HG03521 (cell line): ENCODE data around the gene VPS13A.
"Not testable (repeated sequence)": the region's sequence is repeated elsewhere in the genome, so short reads cannot be mapped to it uniquely, and the experiment has no call there.

ENCODE experiments used
- ATAC-seq: cut with Tn5 transposase; IDR thresholded peaks from one replicate; pipeline ENCODE4 v1.9.1; 2021; ENCODE audit warnings: mild to moderate bottlenecking, moderate library complexity; ENCODE audit not compliant: unreplicated experiment

VPS13A gene

GRCh38 chr9:77291714-77292113 is 114.4 kb downstream of the VPS13A start:
- no peak for ATAC-seq

GRCh38 chr9:77293949-77294348 is 116.6 kb downstream of the VPS13A start:
- no peak for ATAC-seq

DNA sequence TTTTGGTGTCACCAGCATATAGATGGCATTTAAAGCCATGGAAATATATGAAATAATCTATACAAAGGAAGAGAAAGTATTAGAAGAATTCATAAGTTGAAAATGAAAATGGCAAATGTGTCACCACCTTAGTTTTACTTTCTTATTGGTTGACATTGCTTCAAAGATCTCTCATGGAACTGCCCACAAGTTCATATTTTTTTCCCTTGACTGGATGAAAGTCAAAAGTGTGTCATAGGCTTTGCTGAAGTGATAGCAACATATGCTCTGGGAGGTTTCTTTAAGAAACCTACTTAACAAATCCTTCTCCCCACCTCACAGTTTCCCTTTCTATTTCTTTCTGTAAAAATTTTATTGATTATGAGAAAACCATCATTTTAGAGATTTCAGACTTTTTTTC is 127.2 kb downstream of the VPS13A start:
- no peak for ATAC-seq

DNA sequence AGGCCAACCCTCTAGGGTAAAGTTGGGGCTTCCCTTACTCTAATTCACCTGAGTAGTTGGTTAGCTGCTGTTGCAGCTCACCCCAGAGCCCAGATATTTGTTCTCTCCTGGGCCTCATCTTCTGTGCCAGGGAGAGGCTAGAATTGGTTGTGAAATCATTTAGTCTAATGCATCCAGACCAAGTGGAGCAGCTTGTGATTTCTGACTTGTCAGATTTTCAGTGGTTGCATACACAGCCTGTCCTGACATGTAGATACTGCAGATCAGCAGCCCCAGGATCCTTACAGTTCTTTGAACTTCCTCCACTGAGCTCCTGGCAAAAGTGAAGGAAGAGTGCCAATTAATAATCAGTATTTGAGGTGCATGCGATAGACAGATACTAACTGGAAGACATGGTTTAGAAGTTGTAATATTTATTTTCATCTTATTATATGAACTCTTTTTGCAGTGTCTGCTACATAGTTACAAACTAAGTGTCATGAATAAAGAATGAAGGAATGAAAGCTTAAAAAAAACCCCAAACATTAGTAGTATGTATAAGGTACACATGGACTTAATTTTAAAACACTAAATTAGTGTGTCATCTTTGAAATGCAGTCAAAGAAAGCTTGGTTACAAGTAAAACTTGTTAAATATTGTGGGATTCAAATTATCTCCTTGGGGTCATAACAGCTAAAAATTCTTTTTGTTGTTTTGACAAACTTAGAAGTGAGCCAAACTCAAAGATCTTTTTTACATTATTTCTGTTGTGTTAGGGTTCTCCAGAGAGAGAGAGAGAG is 128.5 kb downstream of the VPS13A start:
- ATAC-seq: no peak

DNA sequence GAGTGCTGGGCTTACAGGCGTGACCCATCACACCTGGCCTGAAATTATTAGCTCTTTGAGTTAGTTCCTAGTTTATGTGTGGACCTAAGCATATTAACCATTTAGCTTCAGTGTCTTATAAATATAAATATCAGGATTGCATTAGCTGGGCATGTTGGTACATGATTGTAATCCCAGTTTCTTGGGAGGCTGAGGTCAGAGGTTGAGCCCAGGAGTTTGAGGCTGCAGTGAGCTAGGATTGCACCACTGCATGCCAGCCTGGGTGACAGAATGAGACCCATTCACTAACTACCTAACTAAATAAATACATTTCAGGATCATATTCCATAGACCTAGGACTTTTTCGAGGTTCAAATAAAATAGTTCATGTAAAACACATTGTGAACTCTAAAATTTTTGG is 129.8 kb downstream of the VPS13A start:
- ATAC-seq: no peak

DNA sequence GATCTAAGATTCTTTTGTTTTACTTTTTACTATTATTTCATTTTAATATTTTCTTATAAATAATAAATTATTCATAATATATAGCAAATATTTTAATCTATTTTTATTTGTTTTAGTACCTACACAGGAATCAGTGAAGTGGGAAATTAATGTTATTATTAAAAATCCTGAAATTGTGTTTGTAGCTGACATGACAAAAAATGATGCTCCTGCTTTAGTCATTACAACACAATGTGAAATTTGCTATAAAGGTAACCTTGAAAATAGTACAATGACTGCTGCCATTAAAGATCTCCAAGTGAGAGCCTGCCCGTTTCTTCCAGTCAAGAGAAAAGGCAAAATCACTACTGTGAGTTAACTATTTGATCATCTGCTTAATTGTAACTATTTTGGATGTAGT is 138.7 kb downstream of the VPS13A start:
- no peak for ATAC-seq

DNA sequence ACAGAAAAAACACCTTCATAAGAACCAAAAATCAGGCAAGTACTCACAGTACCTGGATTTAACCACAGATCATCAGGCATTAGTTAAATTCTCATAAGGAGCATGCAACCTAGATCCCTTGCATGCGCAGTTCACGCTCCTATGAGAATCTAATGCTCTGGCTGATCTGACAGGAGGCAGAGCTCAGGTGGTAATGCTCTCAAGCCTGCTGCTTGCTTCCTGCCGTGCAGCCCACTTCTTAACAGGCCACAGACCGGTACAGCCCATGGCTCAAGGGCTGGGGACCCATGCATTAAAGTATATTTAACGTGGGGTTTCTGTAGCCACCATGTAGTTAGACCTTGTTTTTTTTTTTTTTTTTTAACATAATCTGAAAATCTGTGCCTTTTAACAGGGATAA is 147.7 kb downstream of the VPS13A start:
- ATAC-seq: no peak

DNA sequence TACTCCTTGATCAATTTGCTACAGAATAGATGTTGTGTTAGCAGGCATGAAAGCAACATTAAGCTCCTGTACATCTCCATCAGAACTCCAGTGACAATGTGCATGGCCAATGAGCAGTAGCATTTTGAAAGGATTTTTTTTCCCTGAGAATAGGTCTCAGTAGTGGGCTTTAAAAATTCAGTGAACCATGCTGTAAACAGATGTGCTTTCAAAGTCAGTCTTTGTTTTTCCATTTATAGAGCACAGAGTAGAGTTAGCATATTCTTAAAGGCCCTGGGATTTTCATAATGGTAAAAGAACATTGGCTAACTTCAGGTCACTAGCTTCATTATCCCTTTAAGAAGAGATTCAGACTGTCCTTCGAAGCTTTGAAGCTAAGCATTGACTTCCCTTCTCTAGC is 150.8 kb downstream of the VPS13A start:
- no peak for ATAC-seq

DNA sequence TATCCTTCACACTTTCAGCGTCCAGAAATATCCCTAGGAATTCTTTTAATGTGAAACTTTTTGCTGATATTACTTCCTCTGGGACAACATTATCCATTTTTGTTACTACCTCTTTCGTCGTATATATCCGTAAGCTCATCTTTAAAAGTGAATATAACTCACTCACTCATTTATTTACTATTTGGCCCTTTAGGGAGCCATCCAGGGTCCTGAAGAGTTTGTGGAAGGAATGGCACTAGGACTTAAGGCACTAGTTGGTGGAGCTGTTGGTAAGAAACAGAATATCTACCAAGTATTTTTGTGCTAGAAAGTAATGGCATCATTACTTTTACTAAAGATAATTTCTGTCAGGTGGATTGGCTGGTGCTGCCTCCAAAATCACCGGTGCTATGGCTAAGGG is 192.7 kb downstream of the VPS13A start:
- ATAC-seq: no peak

GRCh38 chr9:77374266-77374665 is 196.9 kb downstream of the VPS13A start:
- no peak for ATAC-seq

- no peak for ATAC-seq
Observed at GRCh38 chr9:77375956-77376532, 198.7 kb downstream of the VPS13A start.

DNA sequence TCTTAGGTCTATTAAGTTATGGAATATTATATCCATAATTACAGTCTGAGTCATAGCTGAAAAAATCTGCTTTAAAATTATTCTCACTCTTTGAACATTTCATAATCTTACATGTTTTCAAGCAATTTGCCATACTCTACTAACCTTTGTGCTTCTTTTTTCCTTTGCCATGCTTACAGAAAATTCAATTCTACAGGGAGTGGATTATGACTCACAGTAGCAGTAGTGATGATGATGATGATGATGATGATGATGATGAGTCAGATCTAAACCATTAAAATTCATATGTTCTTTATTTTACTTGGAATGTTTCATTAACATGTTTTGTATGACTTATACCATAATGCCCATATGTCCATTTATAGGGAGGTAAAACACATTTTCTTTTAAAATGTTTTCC is 207.1 kb downstream of the VPS13A start:
- ATAC-seq: no peak

DNA sequence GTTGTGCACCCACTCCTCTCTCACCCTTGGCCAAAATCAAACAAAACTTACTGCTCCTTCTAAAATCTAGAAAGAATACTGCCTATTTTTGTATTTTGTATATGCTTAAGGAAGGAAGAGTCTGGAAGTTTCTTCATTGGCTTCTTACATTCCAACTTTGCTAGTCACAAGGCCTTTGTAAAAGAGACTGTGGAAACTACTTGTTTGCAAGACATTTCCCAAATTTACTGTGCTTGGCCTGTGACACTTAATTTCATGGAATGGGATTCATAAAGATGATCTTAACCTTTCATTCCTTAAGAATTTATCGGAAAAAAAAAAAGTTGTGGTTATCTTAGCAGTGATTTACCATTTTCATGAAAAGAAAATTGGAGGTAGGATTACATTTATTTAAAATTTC is 208.9 kb downstream of the VPS13A start:
- ATAC-seq: no peak

- ATAC-seq: no peak
Observed at GRCh38 chr9:77391834-77392233, 214.5 kb downstream of the VPS13A start.

DNA sequence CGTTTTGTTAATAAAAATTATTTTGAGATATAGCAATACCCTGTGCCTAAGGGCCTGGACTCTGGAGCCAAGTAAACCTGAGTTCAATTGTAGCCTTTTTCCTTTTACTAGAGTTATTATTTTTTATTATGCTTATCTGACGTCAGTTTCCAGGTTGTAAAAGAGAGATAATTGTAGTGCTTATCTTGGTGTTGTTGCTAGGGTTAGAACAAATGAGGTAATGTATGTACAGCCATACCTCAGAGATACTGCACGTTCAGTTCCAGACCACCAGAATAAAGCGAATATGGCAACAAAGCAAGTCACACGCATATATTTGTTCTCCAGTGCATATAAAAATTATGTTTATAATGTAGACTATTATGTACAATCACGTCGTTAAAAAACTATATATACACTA is 215.0 kb downstream of the VPS13A start:
- ATAC-seq: no peak

DNA sequence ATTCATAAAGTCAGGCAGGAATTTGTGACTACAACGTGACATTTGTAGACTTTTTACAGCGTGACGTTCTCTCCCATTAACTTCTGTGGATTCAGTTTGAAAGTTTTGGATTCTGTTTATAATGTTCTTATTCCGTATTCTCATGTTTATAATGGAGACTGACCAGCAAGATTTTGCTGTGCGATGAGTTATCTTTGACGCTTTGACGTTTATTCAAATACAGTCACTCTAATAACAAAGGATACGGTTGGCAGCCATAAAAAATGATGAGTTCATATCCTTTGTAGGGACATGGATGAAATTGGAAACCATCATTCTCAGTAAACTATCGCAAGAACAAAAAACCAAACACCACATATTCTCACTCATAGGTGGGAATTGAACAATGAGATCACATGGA is 221.2 kb downstream of the VPS13A start:
- ATAC-seq: not testable (repeated sequence)

GRCh38 chr9:77399964-77400363 is 222.6 kb downstream of the VPS13A start:
- no peak for ATAC-seq

- no peak for ATAC-seq
Observed at GRCh38 chr9:77402286-77402685, 225.0 kb downstream of the VPS13A start.

- ATAC-seq: no peak
Observed at GRCh38 chr9:77403239-77403638, 225.9 kb downstream of the VPS13A start.

GRCh38 chr9:77408521-77408920 is 231.2 kb downstream of the VPS13A start:
- ATAC-seq: not testable (repeated sequence)

DNA sequence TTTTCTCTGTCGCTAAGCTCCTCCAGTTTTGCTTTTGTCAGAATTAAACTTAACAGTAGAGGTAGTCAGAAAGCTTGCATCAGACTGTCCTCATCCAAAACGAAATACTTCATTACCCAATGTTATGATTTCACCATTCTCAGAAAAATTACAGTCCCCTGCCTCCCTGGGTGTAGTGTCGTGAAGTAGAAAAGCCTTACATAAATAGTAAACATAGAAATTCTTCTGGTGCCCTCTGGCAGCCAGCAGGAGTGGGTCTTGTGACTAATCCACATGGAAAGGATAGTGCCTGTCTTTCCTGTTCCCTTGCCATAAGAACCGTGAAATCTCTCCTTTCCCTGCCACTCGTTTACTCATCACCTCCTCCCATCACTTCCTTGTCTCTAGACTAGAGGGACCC is 240.2 kb downstream of the VPS13A start:
- ATAC-seq: no peak

DNA sequence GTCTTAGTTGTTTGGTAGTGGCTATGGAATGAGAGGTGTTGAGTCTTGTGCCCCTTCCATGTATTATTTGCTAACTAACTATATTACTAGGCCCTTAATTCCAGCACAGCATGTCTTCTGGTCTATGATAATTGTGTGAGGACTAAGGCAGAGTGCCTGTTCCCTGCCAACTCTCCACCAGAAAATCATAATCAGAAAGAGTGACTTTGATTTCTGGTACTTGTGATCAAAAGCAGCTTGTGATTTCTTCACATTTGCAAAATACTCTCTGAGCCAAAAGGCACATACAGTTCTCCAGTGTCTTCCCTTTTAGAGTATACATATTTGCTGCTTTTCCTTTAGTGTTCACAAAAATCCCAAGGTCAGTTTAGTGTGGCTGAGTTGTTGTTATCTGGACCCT is 240.9 kb downstream of the VPS13A start:
- no peak for ATAC-seq

GRCh38 chr9:77420641-77421040 is 243.3 kb downstream of the VPS13A start:
- no peak for ATAC-seq
